Keratinocyte (primary cell): ENCODE measurements around the gene SLC9A3. TPM values are rescaled to one million over a fixed set of nuclear protein-coding genes. Genes with fewer than 3 reads are reported as not detected.

Source experiments
- DNase-seq: peaks from one replicate; pipeline ENCODE4 v3.0.0-alpha.2; 2011; ENCODE audit warnings: low read depth, missing footprints, low spot score
- FAIRE-seq: peaks from 2 replicates; lab custom pipeline; 2011; peaks lifted over from hg19 to GRCh38; lab: Jason Lieb, UNC
- H2AFZ ChIP-seq: 2 replicates; pipeline ENCODE4 v1.6.0; 2012; ENCODE audit warnings: low read length, control low read depth, inconsistent platforms; ENCODE audit not compliant: control insufficient read depth
- H3K27ac ChIP-seq: 2 replicates; pipeline ENCODE4 v1.5.1; 2011; ENCODE audit warnings: low read length; ENCODE audit not compliant: control insufficient read depth, insufficient read depth
- H3K27me3 ChIP-seq: 3 replicates; pipeline ENCODE4 v1.6.0; 2011; ENCODE audit warnings: low read length; ENCODE audit not compliant: control insufficient read depth, insufficient read depth; ENCODE audit errors: extremely low read depth
- H3K36me3 ChIP-seq, 2 experiments: 2 replicates in 1 of 2; 3 replicates in 1 of 2; pipeline ENCODE4 v1.5.1; 2011; ENCODE audit warnings: low read length in 2 of 2, mild to moderate bottlenecking in 1 of 2; ENCODE audit not compliant: control insufficient read depth in 2 of 2, insufficient read depth in 2 of 2; ENCODE audit errors: extremely low read depth in 1 of 2
- H3K4me1 ChIP-seq: 3 replicates; pipeline ENCODE4 v1.5.1; 2011; ENCODE audit warnings: low read length; ENCODE audit not compliant: control insufficient read depth, insufficient read depth; ENCODE audit errors: extremely low read depth
- H3K4me2 ChIP-seq: 3 replicates; pipeline ENCODE4 v1.6.0; 2011; ENCODE audit warnings: low read depth, low read length; ENCODE audit not compliant: control insufficient read depth, insufficient read depth; ENCODE audit errors: extremely low read depth
- H3K4me3 ChIP-seq, 3 experiments: fragments of 200-600 bp in 1 of 3; sonication (generic) in 1 of 3; 2 replicates in 2 of 3; 3 replicates in 1 of 3; pipeline ENCODE4 v1.5.1; 2011 to 2016; ENCODE audit warnings: low read length in 3 of 3, mild to moderate bottlenecking in 3 of 3, control low read depth in 2 of 3, inconsistent platforms in 1 of 3, low read depth in 1 of 3, mixed read lengths in 1 of 3, mixed run types in 1 of 3, moderate library complexity in 1 of 3; ENCODE audit not compliant: control insufficient read depth in 2 of 3, insufficient read depth in 2 of 3; ENCODE audit errors: extremely low read depth in 1 of 3
- H3K79me2 ChIP-seq: 2 replicates; pipeline ENCODE4 v1.6.0; 2012; ENCODE audit warnings: low read length; ENCODE audit not compliant: control insufficient read depth, insufficient read depth
- H3K9ac ChIP-seq: 3 replicates; pipeline ENCODE4 v1.6.0; 2011; ENCODE audit warnings: low read length; ENCODE audit not compliant: control insufficient read depth, insufficient read depth; ENCODE audit errors: extremely low read depth
- H3K9me1 ChIP-seq: 3 replicates; pipeline ENCODE4 v1.6.0; 2011; ENCODE audit warnings: low read length; ENCODE audit not compliant: control insufficient read depth, insufficient read depth; ENCODE audit errors: extremely low read depth
- H3K9me3 ChIP-seq: 2 replicates; pipeline ENCODE4 v1.5.1; 2012; ENCODE audit warnings: low read depth, low read length; ENCODE audit not compliant: control insufficient read depth
- H4K20me1 ChIP-seq: 3 replicates; pipeline ENCODE4 v1.6.0; 2011; ENCODE audit warnings: low read length; ENCODE audit not compliant: control insufficient read depth, insufficient read depth; ENCODE audit errors: extremely low read depth
- CTCF ChIP-seq, 3 experiments: IDR thresholded peaks in 1 of 3; conservative IDR thresholded peaks in 1 of 3; optimal IDR thresholded peaks in 1 of 3; 2 replicates in 2 of 3; 3 replicates in 1 of 3; pipeline versions ENCODE3 to v1.5.1; 2011; ENCODE audit warnings: low read length in 3 of 3, mild to moderate bottlenecking in 3 of 3, moderate library complexity in 2 of 3, control low read depth in 1 of 3, inconsistent platforms in 1 of 3; ENCODE audit not compliant: insufficient read depth in 2 of 3; ENCODE audit errors: extremely low read depth in 1 of 3
- EZH2 ChIP-seq: IDR thresholded peaks from one replicate; pipeline ENCODE4 v1.6.1; 2012; ENCODE audit warnings: inconsistent platforms, mild to moderate bottlenecking, low read length, moderate library complexity
- dilution Hi-C: fragments of 300-500 bp; cut with MboI; formaldehyde crosslinking; loops from one replicate; pipeline ENCODE4 v1.7.0; 2020; ENCODE audit warnings: low sequenced_read_pairs; ENCODE audit not compliant: extremely low pct_ligation_motif_present
- polyA plus RNA-seq, 5 experiments: library from polyadenylated mRNA; depleted of rRNA in 3 of 5; stranded (reverse) in 3 of 5; stranded (forward) in 1 of 5; unstranded in 1 of 5; fragments of >200 nt; gene quantifications; 1 replicate in 1 of 5; 2 replicates in 3 of 5; 3 replicates in 1 of 5; pipeline versions ENCODE4 v1.2.1 to v1.2.3, GENCODE V29; 2011 to 2012; ENCODE audit warnings: missing spikeins in 2 of 5, low read depth in 1 of 5, low replicate concordance in 1 of 5
- small RNA-seq, 3 experiments: library from RNA; depleted of rRNA; stranded (forward); fragments of <200 nt; gene quantifications; one replicate each; pipeline ENCODE3, GENCODE V24; 2012; ENCODE audit warnings: low read depth in 3 of 3, low replicate concordance in 1 of 3; ENCODE audit not compliant: insufficient read length in 3 of 3

The SLC9A3 gene
- polyA plus RNA-seq, 1 donor (not counting 4 experiments of a cell fraction or from before 2014, with no cell fraction given) = 0.55 TPM

- no peak overlapping the region for H3K27ac ChIP-seq
- H3K9me1 ChIP-seq = no peaks in the 10 kb centered on the region
- TF ChIP-seq EZH2 = no peak
- no peak for TF ChIP-seq CTCF (optimal IDR thresholded peaks at IDR 0.05 in 1 of 3, IDR thresholded peaks at IDR 0.05 in 1 of 3, conservative IDR thresholded peaks at IDR 0.05 in 1 of 3; ENCODE audit: extremely low read depth in 1 of 3, insufficient read depth in 2 of 3, low read length in 3 of 3)
- no peak overlapping the region for H3K4me2 ChIP-seq
- H3K4me1 ChIP-seq = peaks cover 3% of the 10 kb centered on the region
- H4K20me1 ChIP-seq = no peaks in the 10 kb centered on the region
- no peaks in the 10 kb centered on the region for H3K79me2 ChIP-seq
- H3K9ac ChIP-seq = no peak overlapping the region
- H3K9me3 ChIP-seq = no peaks in the 10 kb centered on the region
- no peak overlapping the region for H2AFZ ChIP-seq
- no peaks in the 10 kb centered on the region for H3K27me3 ChIP-seq
- DNase-seq (no peak), FAIRE-seq (no peak)
- no peaks in the 10 kb centered on the region for H3K36me3 ChIP-seq
- dilution Hi-C loops = no loop called here
- H3K4me3 ChIP-seq = no peak overlapping the region
Measured at GRCh38 chr5:420632-421286, 103.5 kb downstream of the SLC9A3 start.

Small RNA genes lying within 50 kb of the gene (small RNA-seq; reads per million reads assigned to genes)
- gene MIR4456 = 0 reads per million in 3 experiments

Other genes with a start within 250 kb of the SLC9A3 start
- gene AHRR, start 202.7 kb downstream of the SLC9A3 start, polyA plus RNA-seq = 0.23 to 0.51 TPM (median 0.24 TPM) in 3 replicates
- 13.6 to 14.4 TPM (median 14.2 TPM) in 3 replicates for gene EXOC3, start 81.3 kb downstream of the SLC9A3 start, polyA plus RNA-seq
- gene CEP72, start 87.9 kb upstream of the SLC9A3 start, polyA plus RNA-seq = 4.0 to 4.5 TPM (median 4.3 TPM) in 3 replicates
- gene TPPP, start 168.9 kb upstream of the SLC9A3 start, polyA plus RNA-seq = 0.88 to 2.5 TPM (median 1.1 TPM) in 3 replicates